ENCODE measurements around the gene MYO1D.
A peak's percentile ranks its signal among the peaks of the same experiment; 100 is the strongest.

The MYO1D gene

DNA sequence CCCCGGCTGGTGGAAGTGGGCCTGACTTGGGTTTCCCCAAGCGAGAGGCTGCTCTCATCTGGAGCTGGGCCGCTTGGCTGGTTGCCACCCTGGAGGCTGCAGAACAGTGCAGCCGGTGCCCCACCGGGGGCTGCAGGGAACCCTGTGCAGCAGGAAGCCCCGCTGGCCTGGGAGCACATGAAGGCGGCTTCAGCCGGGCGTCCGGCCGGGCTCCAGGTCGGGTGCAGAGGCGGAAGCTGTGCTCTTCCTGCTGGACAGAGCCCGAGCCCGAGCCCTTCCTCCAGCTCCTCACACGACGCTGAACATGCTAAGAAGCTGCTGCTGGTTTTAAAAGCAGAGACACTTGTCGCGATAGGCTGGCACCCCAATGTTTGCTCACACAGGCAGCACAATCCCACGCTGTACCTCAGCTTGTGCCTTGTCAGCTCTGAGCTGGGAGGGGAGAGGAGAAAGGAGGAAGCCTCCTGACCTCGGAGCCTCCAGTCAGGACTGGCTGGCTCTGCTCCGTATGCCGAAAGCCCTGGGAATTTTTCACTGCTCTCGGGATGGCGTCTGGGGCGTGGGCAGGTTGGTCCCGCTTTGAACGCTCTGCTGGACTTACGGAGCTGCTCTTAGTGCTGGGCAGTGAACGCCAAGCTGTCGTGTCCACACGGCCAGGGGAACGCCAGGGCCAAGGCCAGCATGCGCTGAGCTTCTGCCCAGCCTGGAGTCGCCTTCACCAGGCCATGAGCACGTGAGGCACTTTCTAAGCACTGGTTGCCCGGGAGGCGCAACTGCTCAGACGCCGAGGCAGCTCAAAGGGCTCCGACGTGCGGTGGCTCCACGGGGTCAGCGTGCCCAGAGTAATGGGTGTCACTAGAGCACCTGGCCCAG, 381.3 kb downstream of the MYO1D start:
- no peak for DNase-seq

DNA sequence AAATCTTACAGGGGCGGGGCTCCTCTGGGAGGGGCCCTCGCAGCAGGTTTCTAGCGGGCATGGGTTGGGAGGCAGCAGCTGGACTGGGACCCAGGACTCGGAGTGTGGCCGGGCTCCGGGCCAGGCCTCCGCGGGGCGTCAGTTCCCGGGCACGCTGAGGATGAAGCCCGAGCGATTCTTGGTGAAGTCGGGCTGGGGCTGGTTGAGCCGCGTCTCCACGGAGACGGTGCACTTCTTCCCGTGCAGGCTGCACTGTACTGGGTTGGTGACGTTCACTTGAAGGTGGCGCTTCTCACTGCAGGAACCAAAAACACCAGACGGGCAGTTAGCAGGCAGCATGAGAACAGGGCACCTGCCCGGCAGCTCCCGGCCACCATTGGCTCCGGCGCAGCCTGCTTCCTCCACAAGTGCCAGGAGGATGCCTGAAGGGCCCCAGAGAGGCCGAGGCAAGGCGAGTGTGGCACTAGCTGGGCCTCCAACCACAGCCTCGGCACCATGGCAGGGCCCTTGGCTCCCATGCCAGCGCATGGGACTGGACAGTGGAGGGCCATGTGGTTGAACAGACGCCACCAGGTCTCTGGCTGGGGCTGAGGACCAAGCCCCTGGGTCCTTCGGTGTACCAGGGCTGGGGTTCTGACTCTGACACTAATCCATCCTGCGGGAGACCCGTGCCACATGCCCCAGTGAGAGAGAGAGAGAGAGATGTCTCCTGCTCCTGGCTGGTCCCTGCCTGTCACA, 382.1 kb downstream of the MYO1D start:
- DNase-seq = no peak

DNA sequence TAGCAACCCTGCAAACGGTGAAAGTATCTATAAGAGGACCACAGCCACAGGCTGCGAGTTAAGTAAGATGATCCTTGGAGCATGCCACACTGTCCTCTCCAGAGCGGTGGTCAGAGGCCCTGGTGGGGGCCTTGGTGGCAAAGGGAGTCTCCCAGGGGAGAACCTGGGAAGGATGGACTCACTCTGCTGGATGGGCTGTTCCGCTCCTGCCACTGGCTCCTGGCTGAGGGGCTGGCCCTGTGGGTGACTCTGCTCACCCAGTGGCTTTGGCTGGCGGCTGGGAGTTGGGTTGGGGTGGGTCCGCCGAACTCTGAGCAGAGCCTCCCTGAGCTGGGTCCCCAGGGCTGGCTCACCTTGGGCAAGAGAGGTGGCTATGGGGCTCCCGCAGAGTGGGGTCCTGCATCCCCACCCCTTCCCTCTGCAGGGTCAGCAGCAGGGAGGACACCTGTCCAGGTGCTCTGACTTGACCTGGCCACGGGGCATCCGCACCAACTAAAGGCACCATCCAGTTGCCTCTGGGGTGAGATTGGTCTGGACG, 382.9 kb downstream of the MYO1D start:
- DNase-seq = no peak

DNA sequence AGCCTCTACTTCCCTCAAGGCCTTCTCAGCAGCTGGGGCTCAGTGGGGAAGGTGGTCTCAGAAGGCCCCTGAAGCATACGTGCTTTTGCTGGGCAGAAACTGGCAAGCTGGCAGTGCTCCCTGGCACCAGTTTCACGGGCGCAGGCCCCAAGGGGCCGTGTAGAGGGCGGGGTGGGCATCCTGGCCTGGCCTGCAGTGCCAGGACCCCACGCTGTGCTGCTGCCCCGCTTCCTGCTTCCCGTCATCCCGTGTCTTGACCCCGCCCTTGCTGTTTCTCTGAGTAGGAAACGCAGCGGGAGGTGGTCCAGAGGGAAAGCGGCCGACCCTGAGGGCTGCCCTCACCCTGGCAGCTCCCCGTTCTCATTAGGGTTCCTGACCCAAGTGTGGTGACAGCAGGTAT, 383.4 kb downstream of the MYO1D start:
- DNase-seq = no peak

DNA sequence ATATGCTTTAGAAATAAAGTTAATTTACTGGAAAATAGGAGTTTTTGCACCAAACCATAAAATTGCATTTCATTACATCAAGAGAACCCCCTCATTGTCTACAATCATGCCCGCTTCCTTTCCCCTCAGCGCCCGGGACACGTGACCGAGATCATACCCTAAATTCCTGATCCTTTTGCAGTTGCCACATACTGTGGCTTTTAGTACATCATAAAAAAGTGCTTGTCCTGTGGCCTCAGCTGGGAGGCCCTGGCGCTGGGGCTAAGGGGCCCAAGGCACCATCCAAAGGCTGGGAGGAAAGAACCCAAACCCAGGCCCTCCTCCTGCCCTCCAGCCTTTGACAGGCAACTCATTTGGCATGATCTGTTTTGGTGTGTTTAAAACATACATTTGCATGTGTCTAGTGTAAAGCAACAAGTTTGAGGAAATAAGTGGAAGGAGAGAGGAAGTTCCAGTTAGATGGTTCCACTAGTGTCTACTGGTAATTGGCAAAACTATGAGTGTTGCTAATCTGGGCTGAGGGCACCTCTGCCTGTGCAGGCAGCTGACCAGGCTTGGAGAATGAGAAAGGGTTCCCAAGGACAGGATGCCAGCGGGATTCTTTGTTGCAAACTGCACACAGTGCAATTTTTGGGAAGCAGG, 384.2 kb downstream of the MYO1D start:
- DNase-seq = no peak

DNA sequence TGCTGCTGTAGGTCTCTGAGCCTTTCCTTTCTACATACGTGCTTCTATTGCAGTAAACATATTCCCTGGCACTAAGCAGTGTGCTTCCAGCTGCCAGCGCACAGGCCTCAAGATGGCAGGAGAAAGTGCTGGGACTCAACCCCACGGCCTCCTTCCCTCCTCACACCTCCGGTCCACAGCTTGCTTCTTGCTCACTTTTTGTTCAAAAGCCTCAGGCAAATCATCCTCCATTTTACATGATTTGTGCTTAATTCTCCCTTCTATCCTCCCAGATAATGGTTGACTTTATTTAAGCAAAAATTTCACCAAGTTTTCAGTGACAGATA, 384.7 kb downstream of the MYO1D start:
- DNase-seq = no peak

DNA sequence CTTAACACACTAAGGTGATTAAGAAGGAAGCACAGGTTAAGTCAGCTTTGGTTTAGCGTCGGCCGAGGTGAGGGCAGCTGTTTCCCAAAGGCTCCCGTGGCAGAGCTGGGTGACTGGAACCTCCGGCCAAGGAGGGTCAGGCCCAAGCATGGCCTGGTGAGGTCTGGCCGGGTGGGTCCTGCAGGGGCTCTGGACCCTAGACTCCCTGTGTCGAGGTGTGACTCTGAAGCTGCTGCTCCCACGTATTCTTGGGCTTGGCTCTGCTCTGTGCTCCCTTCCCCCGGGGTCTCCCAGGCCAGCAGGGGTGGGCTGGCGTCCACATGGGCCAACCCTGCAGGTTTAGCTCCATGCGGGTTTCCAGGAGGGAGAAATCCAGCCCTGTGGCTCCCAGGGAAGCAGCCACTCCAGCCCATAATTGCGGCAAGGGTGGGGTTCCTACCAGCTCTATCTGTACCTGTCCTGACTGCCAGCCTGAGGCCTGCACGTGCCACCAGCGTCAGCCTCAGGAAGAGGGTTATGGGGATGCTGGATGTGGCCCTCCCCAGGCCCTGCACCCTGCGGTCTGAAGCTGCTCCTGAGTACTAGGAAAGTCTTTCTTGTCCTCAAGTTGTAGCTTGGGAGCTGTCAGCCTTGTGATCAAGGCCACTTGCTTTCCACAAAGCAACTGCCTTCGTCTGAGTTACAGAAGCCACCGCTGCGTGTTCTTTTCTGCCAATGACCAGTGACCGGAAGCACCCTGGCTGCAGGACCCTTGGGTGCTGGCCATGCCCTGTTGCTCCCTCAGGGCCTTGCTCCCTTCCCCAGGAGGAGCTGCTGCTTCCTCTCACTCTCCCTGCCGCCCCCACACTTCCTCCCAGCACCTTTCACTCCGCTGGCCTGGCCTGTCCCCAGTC, 385.3 kb downstream of the MYO1D start:
- no peak for DNase-seq

DNA sequence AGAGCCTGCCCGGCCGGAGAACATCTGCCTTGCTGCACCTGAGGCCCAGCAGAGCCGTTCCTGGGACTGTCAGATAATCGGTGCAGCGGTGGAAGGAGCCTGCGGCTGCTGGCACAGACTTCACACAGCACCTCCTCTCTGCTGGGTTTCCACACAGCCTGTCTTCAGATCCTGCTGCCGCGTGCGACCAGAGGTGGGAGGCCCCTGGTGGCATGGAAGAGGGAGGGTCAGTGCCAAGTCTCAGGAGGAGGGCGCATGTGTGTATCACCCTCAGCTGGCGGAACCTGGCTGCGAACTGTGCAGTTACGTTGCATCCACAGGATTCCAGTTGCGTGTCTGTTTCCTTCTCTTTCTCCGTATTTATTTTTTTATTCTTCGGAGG, 386.8 kb downstream of the MYO1D start:
- no peak for DNase-seq

DNA sequence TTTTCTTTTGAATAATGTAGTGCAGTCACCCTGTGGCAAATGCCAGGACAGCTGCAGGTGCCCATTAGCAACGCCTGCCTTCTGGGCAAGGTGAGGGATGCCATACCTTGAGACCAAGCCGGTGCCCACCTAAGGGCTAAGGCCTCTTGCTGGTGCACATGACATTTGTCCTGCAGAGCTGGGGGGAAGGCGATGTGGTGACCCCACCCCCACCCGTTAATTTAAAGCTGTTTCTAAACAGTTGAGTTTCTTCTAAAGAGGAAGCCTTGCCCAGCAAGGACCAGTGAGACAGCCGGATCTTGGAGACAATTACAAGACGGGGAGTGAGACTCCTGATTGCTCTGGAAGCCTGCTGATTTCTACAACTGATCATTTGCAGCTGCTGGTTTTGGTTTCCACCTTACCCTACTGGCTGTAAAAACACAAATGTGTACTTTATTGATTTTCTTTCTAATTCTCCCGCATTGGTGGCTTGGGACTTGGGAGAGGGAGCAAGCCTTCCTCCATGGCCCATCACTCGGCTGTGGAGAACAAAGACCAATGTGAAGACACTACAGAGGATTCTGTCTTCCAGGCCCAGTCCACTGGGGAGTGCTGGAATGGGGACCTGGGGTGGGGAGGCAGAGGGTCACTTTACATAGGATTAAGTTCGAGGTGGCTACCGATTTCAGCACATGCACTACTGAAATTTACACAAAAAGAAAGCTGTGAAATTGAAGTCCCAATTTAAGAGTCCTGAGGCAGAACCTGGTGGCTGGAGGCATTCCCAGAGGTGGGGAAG, 387.4 kb downstream of the MYO1D start:
- DNase-seq = no peak

DNA sequence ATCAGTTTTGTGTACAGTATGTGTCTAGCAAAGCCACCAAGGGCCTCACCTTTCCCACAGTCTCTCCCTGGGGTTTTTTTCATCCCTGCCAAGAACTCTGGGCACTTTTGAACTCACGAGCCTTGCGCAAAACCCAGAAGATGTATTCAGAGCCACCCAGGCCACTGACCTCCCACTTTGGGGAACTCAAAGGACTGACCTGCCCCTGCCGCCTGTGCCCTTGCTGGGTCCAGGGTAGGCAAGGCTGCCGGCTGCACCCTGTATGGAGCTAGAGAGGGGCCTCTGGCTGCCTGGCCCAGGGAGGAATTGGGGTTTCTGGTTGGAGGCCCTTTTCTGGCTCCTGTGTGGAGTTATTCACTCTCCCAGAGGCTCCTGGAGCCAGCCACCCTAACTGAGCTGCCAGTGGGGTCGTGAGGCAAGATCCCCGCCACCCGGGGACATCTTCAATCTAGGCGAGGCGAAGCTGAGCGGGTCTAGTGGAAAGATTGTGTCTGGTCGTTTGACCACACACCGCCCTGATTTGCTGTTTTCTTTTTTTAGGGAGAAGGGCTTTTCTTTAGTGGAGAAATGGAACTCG, 388.2 kb downstream of the MYO1D start:
- DNase-seq = no peak

DNA sequence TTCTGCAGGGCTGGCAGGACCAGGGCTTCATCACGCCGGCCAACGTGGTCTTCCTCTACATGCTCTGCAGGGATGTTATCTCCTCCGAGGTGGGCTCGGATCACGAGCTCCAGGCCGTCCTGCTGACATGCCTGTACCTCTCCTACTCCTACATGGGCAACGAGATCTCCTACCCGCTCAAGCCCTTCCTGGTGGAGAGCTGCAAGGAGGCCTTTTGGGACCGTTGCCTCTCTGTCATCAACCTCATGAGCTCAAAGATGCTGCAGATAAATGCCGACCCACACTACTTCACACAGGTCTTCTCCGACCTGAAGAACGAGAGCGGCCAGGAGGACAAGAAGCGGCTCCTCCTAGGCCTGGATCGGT, 388.8 kb downstream of the MYO1D start:
- no peak for DNase-seq

DNA sequence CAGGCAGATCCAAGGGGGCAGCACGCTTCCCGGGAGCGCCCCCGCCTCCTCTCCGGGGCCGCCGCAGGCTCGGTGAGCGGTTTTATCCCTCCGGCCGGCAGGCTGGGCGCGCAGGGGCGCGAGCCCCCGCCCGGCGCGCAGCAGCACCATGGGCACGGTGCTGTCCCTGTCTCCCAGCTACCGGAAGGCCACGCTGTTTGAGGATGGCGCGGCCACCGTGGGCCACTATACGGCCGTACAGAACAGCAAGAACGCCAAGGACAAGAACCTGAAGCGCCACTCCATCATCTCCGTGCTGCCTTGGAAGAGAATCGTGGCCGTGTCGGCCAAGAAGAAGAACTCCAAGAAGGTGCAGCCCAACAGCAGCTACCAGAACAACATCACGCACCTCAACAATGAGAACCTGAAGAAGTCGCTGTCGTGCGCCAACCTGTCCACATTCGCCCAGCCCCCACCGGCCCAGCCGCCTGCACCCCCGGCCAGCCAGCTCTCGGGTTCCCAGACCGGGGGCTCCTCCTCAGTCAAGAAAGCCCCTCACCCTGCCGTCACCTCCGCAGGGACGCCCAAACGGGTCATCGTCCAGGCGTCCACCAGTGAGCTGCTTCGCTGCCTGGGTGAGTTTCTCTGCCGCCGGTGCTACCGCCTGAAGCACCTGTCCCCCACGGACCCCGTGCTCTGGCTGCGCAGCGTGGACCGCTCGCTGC, 389.3 kb downstream of the MYO1D start:
- no peak for DNase-seq

DNA sequence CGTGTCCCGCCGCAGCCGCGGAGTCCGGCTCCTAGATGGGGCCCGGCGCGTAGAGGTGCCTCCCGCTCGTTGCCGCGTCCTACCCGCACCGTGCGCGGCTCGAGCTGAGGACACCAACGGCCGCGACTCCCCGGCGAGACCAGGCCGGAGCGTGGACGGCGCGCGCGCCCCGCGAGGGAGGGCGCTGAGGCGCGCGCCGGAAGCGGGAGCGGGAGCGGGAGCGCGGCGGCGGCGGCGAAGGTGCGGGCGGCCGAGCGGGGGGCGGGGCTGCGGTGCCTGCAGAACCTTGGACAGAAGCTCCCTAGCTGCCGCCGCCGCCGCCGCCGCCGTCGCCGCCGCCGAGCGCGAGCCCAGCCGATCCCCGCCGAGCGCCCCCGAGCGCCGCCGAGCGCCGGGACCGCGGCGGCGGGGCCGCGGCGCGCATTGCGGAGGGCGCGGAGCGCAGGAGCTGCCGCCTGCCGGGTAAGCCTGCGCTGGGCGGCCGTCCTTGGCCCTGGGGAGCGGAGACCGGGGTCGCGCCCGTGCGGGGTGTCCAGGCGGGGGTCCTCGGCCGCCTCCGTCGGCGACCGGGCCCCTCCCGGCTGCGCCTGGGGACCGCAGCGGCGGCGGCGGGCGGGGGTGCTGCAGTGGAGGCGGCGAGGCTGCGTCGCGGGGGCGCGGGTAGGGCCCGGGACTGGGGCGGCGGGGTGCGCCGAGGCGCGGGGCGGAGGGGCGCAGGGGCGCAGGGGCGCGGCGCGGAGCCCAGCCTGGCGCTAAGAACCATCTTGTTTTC, 390.0 kb downstream of the MYO1D start, which contains the start of gene CDK5R1:
Gene CDK5R1, plus strand, starts transcription at position 293 of the 772 bp plus-strand sequence. CDS start 628 bp downstream, outside the sequence.
- DNase-seq = peak; percentile 66

DNA sequence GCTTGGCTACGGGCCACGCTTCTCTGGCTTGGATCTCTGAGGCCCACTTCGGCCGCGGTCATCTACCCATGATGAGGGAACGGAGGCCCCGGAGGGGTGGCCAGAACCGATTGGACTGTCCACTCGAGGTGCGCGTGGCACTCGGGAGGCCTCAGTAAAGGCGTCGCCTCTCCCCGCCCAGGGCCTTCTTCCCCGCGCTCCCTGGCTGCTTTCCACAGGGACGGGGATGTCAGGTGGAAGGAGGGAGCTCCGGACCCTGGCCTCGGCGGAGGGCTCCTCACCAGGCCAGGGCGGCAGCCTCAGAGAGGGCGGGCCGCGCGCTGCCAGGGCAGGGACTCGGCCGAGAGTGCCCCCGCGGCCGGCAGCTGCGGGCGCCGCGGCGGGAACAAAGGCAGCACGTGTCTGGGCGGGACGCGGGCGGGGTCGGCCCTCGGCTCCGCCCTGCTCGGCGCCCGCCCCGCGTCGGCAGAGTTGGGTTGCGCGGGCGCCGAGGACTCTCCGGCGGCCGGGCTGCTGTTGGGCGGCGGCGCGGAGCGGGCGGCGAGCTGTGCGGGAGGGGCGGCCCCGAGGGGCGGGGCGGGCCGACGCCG, 390.7 kb downstream of the MYO1D start:
- DNase-seq = peak; percentile 60

DNA sequence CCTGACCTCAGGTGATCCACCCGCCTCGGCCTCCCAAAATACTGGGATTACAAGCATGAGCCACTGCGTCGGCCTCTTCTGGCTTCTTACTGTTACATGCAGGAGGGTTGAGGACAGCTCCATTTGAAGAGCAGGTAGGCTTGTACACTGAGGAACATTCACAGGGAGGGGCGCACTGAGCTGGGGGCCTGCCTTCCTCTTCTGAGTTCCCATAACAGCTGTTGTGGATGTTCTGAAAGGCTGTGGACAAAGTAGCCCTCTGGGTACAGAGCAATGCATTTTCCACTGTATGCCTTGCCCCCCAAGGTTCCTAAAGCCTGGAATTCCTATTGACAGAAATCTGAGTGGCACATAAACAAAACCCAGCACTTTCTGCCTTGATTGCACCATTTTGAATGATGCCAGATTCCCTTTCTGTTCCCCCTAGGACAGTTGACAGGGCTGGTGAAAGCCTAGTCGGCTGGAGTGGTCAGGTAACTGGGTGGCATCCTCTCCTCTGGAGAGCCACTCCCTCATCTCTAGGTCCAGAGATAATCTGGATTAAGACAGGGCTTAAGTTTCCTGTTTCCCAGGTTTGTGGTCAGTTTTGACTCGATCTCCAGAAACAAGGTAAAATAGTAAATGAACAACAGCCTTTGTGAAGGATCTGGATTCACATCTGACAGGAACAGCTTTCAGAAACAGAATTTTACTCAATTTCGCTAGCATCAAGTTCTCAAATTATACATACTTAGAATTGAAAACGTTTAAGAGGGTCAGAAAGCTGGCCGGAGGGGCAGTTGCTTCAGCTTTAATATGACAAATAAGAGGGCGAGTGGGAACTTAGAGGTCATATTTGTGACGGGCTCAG, 391.4 kb downstream of the MYO1D start:
- no peak for DNase-seq

DNA sequence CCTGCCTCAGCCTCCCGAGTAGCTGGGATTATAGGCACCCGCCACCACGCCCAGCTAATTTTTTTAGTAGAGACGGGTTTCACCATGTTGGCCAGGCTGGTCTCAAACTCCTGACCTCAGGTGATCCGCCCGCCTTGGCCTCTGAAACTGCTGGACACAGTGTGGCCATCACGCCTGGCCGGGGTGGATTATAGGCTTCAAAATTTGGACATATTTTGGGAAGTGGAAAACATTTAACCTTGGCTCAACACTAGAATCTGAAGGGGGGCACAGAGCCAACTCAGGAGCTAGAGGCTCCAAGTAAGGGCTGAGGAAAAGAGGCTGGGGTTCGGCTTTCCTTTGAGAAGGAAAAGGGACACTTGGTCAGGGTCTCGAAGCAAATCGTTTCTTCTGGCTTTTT, 392.3 kb downstream of the MYO1D start:
- no peak for DNase-seq

DNA sequence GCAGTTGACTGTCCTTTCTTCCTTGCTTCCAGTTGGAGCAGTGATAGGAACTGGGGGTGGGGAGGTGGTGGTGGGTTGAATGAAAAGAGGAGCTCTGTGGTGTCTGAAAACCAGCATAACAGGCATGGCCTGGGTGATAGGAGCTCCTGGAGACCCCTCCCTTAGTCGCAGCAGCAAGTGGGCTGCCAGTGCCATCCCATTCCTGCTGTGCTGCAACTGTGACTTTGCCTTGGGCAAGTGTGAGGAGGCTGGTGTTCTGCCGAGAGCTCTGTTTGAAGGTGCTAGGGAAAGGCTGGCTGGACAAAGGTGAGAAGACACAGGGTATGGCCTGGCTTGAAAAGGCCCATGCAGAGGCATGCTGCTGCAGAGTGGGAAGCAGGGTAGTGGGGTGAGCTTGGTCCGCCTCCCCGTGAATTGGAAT, 392.9 kb downstream of the MYO1D start:
- DNase-seq = no peak

DNA sequence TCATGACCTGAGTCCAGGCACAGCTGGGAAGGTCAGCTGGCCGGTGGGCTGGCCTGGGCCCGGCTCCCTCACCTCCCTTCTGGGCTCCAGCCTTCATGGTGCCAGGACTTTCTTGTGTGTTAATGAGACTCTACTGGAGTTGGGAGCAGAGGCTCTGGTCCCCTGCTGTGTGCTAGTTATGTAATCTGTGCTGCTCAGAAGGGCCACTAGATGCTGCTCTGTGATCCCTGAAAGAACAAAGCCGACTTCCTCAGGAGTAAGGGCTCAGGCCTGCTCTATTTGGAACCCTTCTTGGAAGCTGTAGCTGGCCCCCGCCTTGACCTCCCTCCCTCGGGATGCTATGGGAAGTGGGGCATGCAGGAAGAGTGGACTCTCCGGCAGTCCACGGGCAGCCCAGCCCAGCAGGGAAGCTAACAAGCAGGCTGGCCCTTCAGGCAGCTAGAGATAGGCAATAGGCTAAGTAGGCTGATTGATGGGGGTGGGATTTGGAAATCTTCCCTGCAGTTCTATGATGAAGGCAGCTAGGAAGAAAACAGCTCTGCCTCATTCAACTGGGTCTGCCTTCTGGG, 393.4 kb downstream of the MYO1D start:
- no peak for DNase-seq

Data from activated gamma-delta T cell (primary cell).